ENCODE results near the gene LSAMP.

The LSAMP gene

GRCh38 chr3:116077557-116077956 lies 367.7 kb downstream of the LSAMP start (continued):
- TF ChIP-seq ZNF169 (tag by site-specific recombination; IDR thresholded peaks at IDR 0.05) (no peak), GLI4 (tag by site-specific recombination; IDR thresholded peaks at IDR 0.05) (no peak), ZNF214 (tag by site-specific recombination; IDR thresholded peaks at IDR 0.05; ENCODE audit: borderline replicate concordance) (no peak)

DNA sequence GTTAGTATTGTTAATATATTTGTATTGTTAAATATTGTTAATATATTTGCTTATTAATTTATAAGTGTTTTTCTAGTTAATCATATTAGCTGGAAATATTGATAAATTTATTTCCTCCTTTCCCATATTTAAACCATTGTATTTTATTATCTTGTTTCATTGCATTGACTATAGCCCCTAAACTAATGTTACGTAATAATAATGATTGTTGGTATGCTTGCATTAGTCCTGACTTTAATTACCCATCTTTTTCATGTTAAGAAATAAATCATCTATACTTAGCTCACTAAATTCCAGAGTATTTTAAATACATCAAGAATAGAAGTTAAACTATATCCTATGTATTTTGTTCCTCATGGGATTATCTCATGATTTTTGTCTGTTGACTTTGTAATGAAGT lies 368.2 kb downstream of the LSAMP start:
- Histone ChIP-seq H3K27ac (ENCODE audit: extremely low read depth, low read depth, low read length) (no peak overlapping the region), H3K36me3 (ENCODE audit: control insufficient read depth in 2 of 2, insufficient read depth in 1 of 2, low read length in 2 of 2) (no peaks in the 10 kb centered on the region), H3K4me1 (ENCODE audit: control insufficient read depth, insufficient read depth, low read length) (no peaks in the 10 kb centered on the region), H3K9me3 (ENCODE audit: control insufficient read depth, insufficient read depth, low read depth, low read length) (no peaks in the 10 kb centered on the region), H3K4me3 (ENCODE audit: low read depth, low read length) (no peak overlapping the region)
- CTCF ChIA-PET = no interaction called here
- POLR2A ChIA-PET = no interaction called here
- TF ChIP-seq ZNF626 (tag by site-specific recombination; IDR thresholded peaks at IDR 0.05) (no peak), ZNF768 (tag by site-specific recombination; IDR thresholded peaks at IDR 0.05) (no peak), SALL2 (tag by site-specific recombination; IDR thresholded peaks at IDR 0.05; ENCODE audit: borderline replicate concordance) (no peak), ZBTB8A (tag by site-specific recombination; IDR thresholded peaks at IDR 0.05) (no peak), ZNF792 (tag by site-specific recombination; IDR thresholded peaks at IDR 0.05) (no peak), ZNF18 (tag by site-specific recombination; IDR thresholded peaks at IDR 0.05) (no peak), ZNF777 (tag by site-specific recombination; IDR thresholded peaks at IDR 0.05; ENCODE audit: borderline replicate concordance) (no peak), ZXDB (tag by site-specific recombination; IDR thresholded peaks at IDR 0.05) (no peak), ZNF16 (tag by site-specific recombination; IDR thresholded peaks at IDR 0.05; ENCODE audit: low read depth) (no peak), ZNF521 (tag by site-specific recombination; IDR thresholded peaks at IDR 0.05) (no peak), ZNF157 (tag by site-specific recombination; IDR thresholded peaks at IDR 0.05) (no peak), MEIS1 (CRISPR knock-in tag; IDR thresholded peaks at IDR 0.05; ENCODE audit: borderline replicate concordance) (no peak), ZBTB1 (tag by site-specific recombination; IDR thresholded peaks at IDR 0.05) (no peak), ZNF473 (tag by site-specific recombination; IDR thresholded peaks at IDR 0.05) (no peak), ZNF701 (tag by site-specific recombination; IDR thresholded peaks at IDR 0.05) (no peak), ZBTB21 (tag by site-specific recombination; IDR thresholded peaks at IDR 0.05) (no peak), BCL11A (tag by site-specific recombination; IDR thresholded peaks at IDR 0.05; ENCODE audit: low read depth) (no peak)
- TF ChIP-seq, protein P1, sequence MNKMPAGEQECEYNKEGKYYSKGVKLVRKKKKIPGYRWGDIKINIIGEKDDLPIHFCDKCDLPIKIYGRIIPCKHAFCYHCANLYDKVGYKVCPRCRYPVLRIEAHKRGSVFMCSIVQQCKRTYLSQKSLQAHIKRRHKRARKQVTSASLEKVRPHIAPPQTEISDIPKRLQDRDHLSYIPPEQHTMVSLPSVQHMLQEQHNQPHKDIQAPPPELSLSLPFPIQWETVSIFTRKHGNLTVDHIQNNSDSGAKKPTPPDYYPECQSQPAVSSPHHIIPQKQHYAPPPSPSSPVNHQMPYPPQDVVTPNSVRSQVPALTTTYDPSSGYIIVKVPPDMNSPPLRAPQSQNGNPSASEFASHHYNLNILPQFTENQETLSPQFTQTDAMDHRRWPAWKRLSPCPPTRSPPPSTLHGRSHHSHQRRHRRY (tag by site-specific recombination; IDR thresholded peaks at IDR 0.05) = no peak
- TF ChIP-seq, protein P2, sequence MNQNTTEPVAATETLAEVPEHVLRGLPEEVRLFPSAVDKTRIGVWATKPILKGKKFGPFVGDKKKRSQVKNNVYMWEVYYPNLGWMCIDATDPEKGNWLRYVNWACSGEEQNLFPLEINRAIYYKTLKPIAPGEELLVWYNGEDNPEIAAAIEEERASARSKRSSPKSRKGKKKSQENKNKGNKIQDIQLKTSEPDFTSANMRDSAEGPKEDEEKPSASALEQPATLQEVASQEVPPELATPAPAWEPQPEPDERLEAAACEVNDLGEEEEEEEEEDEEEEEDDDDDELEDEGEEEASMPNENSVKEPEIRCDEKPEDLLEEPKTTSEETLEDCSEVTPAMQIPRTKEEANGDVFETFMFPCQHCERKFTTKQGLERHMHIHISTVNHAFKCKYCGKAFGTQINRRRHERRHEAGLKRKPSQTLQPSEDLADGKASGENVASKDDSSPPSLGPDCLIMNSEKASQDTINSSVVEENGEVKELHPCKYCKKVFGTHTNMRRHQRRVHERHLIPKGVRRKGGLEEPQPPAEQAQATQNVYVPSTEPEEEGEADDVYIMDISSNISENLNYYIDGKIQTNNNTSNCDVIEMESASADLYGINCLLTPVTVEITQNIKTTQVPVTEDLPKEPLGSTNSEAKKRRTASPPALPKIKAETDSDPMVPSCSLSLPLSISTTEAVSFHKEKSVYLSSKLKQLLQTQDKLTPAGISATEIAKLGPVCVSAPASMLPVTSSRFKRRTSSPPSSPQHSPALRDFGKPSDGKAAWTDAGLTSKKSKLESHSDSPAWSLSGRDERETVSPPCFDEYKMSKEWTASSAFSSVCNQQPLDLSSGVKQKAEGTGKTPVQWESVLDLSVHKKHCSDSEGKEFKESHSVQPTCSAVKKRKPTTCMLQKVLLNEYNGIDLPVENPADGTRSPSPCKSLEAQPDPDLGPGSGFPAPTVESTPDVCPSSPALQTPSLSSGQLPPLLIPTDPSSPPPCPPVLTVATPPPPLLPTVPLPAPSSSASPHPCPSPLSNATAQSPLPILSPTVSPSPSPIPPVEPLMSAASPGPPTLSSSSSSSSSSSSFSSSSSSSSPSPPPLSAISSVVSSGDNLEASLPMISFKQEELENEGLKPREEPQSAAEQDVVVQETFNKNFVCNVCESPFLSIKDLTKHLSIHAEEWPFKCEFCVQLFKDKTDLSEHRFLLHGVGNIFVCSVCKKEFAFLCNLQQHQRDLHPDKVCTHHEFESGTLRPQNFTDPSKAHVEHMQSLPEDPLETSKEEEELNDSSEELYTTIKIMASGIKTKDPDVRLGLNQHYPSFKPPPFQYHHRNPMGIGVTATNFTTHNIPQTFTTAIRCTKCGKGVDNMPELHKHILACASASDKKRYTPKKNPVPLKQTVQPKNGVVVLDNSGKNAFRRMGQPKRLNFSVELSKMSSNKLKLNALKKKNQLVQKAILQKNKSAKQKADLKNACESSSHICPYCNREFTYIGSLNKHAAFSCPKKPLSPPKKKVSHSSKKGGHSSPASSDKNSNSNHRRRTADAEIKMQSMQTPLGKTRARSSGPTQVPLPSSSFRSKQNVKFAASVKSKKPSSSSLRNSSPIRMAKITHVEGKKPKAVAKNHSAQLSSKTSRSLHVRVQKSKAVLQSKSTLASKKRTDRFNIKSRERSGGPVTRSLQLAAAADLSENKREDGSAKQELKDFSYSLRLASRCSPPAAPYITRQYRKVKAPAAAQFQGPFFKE (tag by site-specific recombination; IDR thresholded peaks at IDR 0.05; ENCODE audit: borderline replicate concordance) = no peak
